GM11168 (cell line): Measurements from ENCODE around the gene LRRK2.

Experiments
- in situ Hi-C: fragments of 300-500 bp; cut with MboI; formaldehyde crosslinking; loops from one replicate; pipeline ENCODE4 v1.12.0; 2022; ENCODE audit warnings: low sequenced_read_pairs; ENCODE audit not compliant: unreplicated experiment

Gene LRRK2

DNA sequence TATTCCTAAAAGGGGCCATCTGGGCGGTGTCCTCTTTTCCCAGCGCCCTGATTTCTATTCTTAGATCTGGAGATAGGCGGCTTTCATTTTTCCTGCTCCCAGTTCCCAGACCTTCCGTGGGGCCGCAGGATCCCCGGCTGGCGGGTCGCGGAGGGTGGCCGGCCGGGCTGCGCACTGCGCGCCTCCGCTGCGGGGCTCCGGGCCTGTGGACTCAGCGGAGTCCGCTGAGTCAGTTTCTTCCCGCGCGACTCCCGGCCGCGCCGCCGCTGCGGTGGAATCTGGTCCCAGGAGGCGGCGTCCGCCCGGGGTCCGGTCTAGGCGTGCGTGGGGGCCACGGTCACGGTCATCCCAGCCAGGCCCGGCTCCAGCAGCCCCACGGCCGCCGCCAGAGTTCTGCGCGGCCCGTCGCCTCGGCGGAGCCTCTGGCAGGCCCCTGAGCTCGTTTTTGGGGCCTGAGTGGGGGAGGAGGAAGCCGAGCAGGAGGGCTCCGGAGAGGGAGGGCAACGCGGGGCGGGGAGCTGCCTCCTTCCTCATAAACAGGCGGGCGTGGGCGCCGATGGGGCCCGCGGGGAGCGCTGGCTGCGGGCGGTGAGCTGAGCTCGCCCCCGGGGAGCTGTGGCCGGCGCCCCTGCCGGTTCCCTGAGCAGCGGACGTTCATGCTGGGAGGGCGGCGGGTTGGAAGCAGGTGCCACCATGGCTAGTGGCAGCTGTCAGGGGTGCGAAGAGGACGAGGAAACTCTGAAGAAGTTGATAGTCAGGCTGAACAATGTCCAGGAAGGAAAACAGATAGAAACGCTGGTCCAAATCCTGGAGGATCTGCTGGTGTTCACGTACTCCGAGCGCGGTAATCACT is at the start of gene LRRK2:
TSS of gene LRRK2 (plus strand) at position 559 of the 853 bp plus-strand sequence. CDS start at position 694, 135 bp downstream.
- in situ Hi-C loops, result loop anchor here (10.0 kb wide), 1 partner anchor 70 kb away; no protein-coding TSS in a partner anchor

DNA sequence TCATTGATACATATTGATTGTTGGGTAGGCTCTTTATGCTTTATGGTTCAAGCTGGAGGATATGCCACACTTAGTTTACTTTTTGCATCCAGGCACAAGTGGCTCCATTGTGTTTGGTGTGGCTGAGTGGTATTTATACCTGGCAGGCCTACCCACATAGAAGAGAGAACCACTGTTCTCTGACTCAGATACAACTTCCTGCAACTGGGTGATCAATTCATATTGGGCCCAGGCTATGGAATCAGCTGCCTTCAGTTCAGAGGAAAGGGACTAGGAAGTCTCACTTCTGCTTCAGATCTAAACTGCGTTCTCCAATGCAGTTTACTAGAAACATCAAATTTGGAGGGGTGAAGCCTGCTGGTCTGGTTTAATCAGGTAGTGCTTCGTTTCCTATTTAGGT is 49.8 kb upstream of the LRRK2 start:
- in situ Hi-C loops, result no loop called here

GRCh38 chr12:40175489-40175888 is 49.3 kb upstream of the LRRK2 start:
- in situ Hi-C loops, result no loop called here

DNA sequence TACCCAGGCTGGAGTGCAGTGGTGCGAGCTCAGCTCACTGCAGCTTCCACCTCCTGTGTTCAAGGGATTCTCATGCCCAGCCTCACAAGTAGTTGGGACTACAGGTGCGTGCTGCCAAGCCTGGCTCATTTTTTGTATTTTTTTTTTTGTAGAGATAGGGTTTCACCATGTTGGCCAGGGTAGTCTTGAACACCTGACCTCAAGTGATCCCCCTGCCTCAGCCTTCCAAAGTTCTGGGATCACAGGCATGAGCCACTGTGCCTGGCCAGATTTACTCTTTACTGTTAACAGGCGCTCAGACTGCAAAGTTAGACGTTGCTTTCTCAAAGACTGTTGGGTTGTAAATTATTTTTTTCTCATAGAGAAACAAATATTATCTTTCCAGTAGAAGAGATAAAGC is 46.1 kb upstream of the LRRK2 start:
- in situ Hi-C loops, result no loop called here

GRCh38 chr12:40181490-40181889 is 43.3 kb upstream of the LRRK2 start:
- in situ Hi-C loops, result no loop called here

DNA sequence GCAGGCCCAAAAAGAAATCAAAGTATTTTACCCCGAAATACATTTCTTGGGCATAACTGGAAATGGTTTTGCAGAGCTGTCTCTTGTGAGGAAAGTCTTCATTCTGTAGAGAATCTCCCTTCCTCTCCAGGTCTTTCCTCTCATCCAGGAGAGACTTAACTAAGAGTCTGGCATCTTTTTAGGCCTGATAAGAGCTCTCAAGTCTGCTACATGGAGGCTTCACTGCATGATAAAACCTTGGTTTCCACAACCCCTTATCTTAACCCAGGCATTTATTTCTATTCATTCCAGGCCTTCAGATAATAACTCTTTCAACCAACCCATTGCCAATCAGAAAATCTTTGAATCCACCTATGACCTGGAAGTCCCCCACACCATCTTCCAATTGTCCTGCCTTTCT is 41.1 kb upstream of the LRRK2 start:
- in situ Hi-C loops, result no loop called here

- in situ Hi-C loops, result no loop called here
Observed at GRCh38 chr12:40184493-40185302, 40.1 kb upstream of the LRRK2 start.

DNA sequence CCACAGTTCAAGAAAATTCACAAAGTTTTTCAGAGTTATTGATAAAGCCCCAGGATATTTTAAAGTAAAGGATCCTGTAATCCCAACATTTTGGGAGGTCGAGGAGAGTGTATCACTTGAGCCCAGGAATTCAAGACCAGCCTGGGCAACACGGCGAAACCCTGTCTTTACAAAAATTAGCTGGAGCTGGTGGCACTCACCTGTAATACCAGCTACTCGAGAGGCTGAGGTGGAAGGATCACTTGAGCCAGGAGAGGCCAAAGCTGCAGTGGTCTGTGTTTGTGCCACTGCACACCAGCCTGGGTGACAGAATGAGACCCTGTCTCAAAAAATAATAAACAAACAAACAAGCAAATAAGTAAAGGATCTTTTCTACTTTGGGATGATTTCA is 39.5 kb upstream of the LRRK2 start:
- in situ Hi-C loops, result no loop called here

DNA sequence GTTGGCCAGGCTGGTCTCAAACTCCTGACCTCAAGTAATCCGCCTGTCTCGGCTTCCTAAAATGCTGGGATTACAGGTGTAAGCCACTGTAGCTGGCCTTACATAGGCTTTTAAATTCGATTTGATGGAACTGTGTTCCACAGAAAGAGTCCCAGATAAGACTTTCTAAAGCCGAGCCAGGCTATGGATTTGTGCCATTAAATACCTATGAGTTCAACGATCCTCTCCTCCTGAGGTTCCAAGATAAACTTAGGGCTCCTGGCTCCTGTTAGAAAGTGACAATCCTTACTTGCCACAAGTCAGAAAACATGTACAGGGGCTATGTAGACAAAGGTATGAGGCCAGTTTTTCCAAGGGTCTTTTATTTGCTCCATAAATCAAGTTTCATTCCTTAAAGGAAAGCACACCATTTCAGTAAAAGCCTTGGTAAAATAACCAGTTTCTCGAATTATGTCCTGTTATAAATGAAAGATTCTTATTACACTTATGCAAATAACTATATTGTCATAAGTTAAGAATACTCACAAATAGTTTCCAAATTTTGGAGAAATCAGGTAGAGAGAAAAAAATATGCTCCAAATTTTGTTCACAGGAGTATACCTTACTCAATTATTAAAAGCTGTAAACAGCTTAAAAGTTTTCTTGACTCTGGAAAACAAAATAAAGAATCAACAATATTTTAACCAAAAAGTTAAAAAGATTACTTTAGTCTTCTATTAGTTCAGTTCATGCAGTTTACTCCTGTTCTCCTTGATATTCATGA is 36.1 kb upstream of the LRRK2 start:
- in situ Hi-C loops, result no loop called here

DNA sequence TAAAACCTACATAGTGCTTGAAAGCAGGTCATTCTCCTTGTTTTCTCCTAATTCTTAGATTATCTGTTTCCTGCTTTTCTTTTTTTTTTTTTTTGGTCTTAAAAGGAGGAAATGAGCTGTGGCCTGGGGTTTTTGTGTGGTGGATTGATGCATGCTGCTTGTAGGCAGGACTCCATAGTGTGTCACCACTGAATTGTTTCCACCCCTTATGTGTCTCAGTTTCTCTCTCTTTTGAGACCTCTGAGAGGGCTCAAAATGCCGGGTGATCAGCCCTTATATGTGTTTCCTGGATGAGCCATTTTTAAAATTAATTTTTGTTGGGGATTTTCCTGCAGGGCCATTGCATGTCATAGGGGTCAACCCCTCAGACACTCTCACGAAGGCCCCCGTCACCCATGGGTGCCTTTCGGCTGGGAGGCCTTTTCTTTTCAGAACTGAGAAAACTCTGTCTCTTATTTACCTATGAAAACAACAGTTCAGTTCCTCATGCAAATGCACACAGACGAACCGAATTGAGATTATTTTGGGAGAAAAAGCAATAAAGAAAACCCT is 32.0 kb upstream of the LRRK2 start:
- in situ Hi-C loops, result no loop called here

DNA sequence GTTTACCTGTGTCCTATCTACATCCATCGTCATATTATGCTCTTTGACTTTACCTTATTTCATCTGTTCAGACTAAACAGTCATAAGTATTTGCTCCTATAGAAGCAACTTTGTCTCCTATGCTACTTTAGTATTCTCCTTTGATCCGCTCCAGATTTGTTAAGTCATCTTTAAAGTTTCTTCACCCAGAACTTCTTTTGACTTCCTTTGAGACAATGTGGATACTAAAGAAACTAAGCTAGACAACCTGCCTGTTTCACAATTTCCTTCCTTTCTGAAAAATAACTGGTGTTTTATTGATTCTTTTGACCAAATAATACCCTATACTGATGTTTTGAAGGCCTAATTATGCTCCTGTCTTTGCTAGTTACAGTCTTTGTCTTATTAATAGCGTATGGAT is 30.0 kb upstream of the LRRK2 start:
- in situ Hi-C loops, result no loop called here

DNA sequence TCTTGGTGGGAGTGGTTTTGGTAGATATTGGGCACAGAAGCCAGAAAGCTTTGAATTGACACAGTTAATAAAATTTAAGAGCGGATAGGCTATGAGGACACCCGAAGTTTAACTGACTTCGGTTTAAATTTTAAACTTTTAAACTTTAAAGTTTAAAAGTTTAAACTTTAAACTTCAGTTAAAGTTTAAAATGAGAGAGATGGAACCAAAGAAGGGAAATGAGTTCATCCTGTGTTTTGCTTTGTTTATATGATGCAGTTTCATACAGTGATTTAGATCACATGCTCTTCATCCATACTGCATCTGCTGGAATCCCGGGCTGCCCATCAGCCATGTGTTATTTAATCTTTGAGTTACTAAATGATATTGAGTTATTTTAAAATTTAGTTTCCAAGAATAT is 27.2 kb upstream of the LRRK2 start:
- in situ Hi-C loops, result no loop called here

DNA sequence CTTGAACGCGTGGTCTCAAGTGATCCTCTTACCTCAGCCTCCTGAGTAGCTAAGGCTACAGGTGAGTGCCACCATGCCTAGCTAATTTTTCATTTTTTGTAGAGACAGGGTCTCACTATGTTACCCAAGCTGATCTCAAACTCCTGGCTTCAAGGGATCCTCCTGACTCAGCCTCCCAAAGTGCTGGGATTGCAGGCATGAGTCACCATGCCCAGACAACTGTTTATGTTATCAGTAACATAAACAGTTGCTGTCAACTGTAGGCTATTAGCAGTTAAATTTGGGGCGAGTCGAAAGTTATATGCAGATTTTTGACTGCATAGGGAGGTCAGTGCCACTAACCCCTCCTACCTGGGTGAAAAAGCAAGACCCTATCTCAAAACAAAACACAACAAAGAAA is 26.2 kb upstream of the LRRK2 start:
- in situ Hi-C loops, result no loop called here

DNA sequence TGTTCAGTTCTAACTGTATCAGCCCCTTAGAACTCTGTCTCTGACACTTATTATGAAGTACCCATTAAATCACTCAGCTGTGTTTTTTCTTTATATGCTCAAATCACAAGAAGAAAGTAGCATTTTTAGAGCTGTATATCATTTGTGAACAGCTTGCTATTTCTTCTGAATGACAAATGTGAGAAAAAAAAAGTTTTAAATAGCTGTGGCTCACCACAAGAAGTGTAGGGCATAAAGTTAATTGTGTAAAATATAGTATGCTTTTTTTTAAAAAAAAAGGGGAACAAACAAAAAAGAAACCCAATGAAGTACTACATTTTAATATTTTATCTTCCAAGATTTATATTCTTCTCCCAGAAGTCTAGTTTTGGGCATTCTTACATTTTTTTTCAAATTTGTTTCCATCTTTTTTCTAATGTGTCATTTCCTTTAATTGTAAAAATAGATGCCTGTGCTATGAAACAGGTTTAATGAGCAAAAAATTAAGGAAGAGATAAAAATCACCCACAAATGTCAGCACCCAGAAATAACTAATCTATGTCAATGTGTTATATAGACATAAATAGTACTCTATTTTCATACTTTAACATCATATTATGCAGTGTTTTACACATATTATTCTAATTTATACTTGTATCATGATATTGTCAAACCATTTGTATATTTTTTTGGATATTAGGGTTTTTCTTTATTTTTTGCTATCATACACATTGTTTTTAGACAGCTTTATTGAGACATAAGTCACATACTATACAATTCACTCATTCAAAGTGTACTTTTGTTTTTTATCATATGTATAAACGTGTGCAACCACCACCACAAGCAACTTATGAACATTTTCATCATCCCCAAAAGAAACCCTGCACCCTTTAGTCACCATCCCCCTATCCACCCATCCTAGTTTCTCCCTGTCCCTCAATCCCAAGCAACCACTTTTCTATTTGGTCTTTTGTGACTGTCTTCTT is 22.4 kb upstream of the LRRK2 start:
- in situ Hi-C loops, result no loop called here

DNA sequence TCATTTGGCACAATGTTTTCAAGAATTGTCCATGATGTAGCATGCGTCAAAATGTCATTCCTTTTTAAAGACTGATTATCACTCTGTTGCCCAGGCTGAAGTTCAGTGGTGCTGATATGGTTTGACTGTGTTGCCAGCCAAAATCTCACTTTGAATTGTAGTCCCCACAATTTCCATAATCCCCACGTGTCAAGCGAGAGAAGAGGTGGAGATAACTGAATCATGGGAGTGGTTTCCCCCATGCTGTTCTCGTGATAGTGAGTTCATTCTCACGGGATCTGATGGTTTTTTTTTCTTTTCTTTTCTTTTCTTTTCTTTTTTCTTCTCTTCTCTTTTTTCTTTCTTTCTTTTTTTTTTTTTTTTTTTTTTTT is 21.8 kb upstream of the LRRK2 start:
- in situ Hi-C loops, result no loop called here

DNA sequence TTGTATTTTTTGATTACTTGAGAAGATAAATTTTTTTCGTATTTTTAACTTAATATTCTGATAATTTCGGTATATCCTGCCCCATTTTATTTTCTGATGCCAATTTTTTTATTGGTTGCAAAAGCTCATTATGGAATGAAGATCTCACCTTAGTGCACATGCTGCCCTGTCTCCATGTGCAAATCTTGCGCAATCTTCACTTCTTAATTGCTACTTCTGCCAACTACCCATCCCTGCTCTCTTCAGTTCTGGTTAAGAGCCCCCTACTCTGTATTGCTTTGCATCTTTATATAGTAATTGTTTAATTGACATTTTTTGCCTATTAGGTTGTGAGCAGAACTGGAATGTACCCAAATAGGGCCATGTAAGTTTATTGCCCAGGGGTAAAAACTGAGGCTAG is 20.5 kb upstream of the LRRK2 start:
- in situ Hi-C loops, result no loop called here

DNA sequence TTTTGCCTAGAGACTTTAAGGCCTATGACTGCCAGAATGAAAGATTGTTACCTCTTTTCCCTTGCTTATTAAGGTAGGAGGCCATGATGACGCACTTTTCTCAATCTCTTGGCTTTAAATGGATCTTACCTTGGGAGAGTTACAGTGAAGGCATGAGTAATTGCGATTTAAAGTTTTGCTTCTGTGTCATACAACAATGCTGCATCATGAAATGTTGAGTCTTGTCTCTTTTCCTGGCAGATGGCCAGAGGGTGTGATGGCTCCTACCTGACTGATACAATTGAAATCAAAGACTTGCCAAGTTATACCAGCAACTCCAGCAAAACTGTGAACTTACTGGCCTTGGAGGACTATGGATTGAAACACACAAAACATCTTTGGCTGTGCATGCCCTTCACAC is 17.2 kb upstream of the LRRK2 start:
- in situ Hi-C loops, result no loop called here

DNA sequence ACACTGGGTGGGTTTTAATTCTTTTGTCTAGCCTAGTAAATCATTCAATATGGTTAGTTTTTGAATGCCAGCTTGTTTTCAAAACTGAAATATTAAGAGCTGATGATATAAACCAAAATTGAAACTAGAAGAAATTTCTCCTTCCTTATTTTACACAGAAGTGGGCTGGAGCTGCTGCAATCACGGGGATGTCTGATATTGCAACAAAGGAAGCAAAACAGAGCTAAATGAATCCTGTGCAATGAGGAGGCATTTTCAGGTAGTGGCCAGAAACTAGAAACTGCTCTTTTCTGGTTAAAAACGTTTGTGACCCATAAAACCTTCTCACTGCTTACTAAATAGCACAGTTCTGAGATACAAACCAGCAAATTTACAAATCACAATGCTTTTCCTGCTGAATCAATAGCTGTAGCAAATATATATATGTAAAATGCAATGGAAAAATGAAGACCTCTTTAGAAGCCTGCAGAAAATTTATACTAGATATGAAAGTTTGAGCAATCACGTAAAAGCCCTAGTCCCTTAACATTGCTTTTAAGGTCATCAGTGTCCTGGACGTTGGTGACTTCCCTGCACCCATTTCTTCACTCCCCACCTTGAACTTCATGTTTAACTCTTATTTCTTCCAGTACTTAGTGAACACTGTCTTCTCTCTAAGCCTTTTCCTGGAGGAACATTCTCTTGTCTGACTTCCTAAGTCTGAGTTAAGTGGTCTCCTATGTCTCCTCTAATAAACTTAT is 15.9 kb upstream of the LRRK2 start:
- in situ Hi-C loops, result no loop called here

GRCh38 chr12:40209886-40210285 is 14.9 kb upstream of the LRRK2 start:
- in situ Hi-C loops, result no loop called here
